Aorta (tissue), 5 donors: ENCODE data around the gene MYADM. TPM values are rescaled to one million over a fixed set of nuclear protein-coding genes. Genes with fewer than 3 reads are reported as not detected.
"Not testable (repeated sequence)": the region's sequence is repeated elsewhere in the genome, so short reads cannot be mapped to it uniquely, and the experiment has no call there.

Experiments used
- ATAC-seq: fragments of 200-7000 bp; cut with Tn5 transposase; one replicate; pipeline ENCODE4 v1.9.1; 2022; ENCODE audit warnings: moderate library complexity; ENCODE audit not compliant: low FRiP score
- DNase-seq, 2 donors: peaks; one replicate each; pipeline ENCODE4 v3.0.0-alpha.2; 2020
- H3K27ac ChIP-seq, 2 donors: one replicate each; pipeline ENCODE4 v1.5.1; 2013; ENCODE audit warnings: low read length in 2 of 2, mild to moderate bottlenecking in 2 of 2, moderate library complexity in 2 of 2, control low read depth in 1 of 2, inconsistent platforms in 1 of 2, low read depth in 1 of 2
- H3K27me3 ChIP-seq, 2 donors: one replicate each; pipeline ENCODE4 v1.6.1; 2013; ENCODE audit warnings: control low read depth in 1 of 2, low read length in 1 of 2, mild to moderate bottlenecking in 1 of 2, moderate library complexity in 1 of 2; ENCODE audit not compliant: insufficient read depth in 2 of 2, control insufficient read depth in 1 of 2
- H3K36me3 ChIP-seq, 2 donors: one replicate each; pipeline ENCODE4 v1.6.1; 2013; ENCODE audit warnings: control low read depth in 1 of 2, low read length in 1 of 2, mild to moderate bottlenecking in 1 of 2; ENCODE audit not compliant: insufficient read depth in 2 of 2, control insufficient read depth in 1 of 2
- H3K4me1 ChIP-seq, 2 donors: one replicate each; pipeline ENCODE4 v1.6.1; 2013; ENCODE audit warnings: low read length in 2 of 2, control low read depth in 1 of 2, mild to moderate bottlenecking in 1 of 2, moderate library complexity in 1 of 2; ENCODE audit not compliant: insufficient read depth in 2 of 2, control insufficient read depth in 1 of 2
- H3K4me3 ChIP-seq, 2 donors: one replicate each; pipeline ENCODE4 v1.5.1; 2013; ENCODE audit warnings: low read length in 2 of 2, control low read depth in 1 of 2, mild to moderate bottlenecking in 1 of 2
- H3K9me3 ChIP-seq: one replicate; pipeline ENCODE4 v1.6.1; 2013; ENCODE audit warnings: mild to moderate bottlenecking, low read length; ENCODE audit not compliant: control insufficient read depth
- WGBS, 2 donors: extraction: QIAGEN DNeasy Blood & Tissue Kit; methylation state at CpG; one replicate each; pipeline ENCODE4 v1.1.7; 2013; 5-methylcytosine and 5-hydroxymethylcytosine counted together
- intact Hi-C, 2 donors: fragments of 100-400 bp; cut with DNase I; formaldehyde crosslinking; loops; one replicate each; pipeline versions ENCODE4 v1.14.2 to v1.15.0; 2022
- polyA plus RNA-seq, 2 donors: library from polyadenylated mRNA; stranded (reverse); fragments of 200-250 nt; gene quantifications; one replicate each; pipeline ENCODE4 v1.2.3, GENCODE V29; 2013
- total RNA-seq, 2 donors: library from RNA; stranded (reverse); fragmentation: NEBNext Ultra II Directional; extraction: Animal tissue kit (Norgen Biotek cat#: 25700); gene quantifications; one replicate each; pipeline ENCODE4 v1.2.1, GENCODE V29; 2021
- donor health status: healthy with polysubstance abuse.
- donor health status: Bipolar disorder and iron deficiency.
- donor health status: DM: no; HTN: no; CAD: no.
- donor health status: DM: no; HTN: no; CAD: no.
- donor health status: DM: yes; HTN: yes; CAD: no.

Gene MYADM
- total and polyA plus RNA-seq, 4 donors: 59.2 to 377 (median 184) TPM

GRCh38 chr19:53838446-53838845 lies 29.2 kb upstream of the MYADM start:
- H3K27ac ChIP-seq, H3K4me3 ChIP-seq, DNase-seq, intact Hi-C loops, H3K36me3 ChIP-seq, H3K4me1 ChIP-seq, H3K9me3 ChIP-seq, H3K27me3 ChIP-seq, ATAC-seq: not testable (repeated sequence)
- WGBS, 2 donors: 62 to 66% methylated on average over 5 of the region's 5 CpGs

GRCh38 chr19:53840241-53840640 lies 27.4 kb upstream of the MYADM start:
- intact Hi-C loops: loop anchor here (5.0 to 10.0 kb wide), 2 partner anchors 182 to 265 kb away; partner anchors contain the start of genes NDUFA3 (in 1 of the 2) and OSCAR (in 1 of the 2)
- DNase-seq, H3K27ac ChIP-seq, H3K36me3 ChIP-seq, H3K27me3 ChIP-seq, H3K4me3 ChIP-seq, H3K9me3 ChIP-seq, H3K4me1 ChIP-seq, ATAC-seq: not testable (repeated sequence)
- WGBS, 2 donors: 90 to 97% methylated on average over 12 of the region's 12 CpGs

GRCh38 chr19:53840914-53841313 lies 26.8 kb upstream of the MYADM start:
- DNase-seq, H3K4me3 ChIP-seq, H3K9me3 ChIP-seq, ATAC-seq, H3K27me3 ChIP-seq, H3K27ac ChIP-seq, H3K4me1 ChIP-seq, H3K36me3 ChIP-seq: not testable (repeated sequence)
- 63 to 64% methylated on average over 4 of the region's 4 CpGs for WGBS, 2 donors
- intact Hi-C loops: loop anchor here (5.0 to 10.0 kb wide), 2 partner anchors 181 to 264 kb away; partner anchors contain the start of genes NDUFA3 (in 1 of the 2) and OSCAR (in 1 of the 2)

GRCh38 chr19:53844849-53845246 lies 22.8 kb upstream of the MYADM start:
- Histone ChIP-seq H3K9me3 (no peaks in the 10 kb centered on the region), H3K4me3 (no peak overlapping the region), H3K4me1 (no peaks in the 10 kb centered on the region), H3K27me3 (no peaks in the 10 kb centered on the region), H3K27ac (no peak overlapping the region), H3K36me3 (no peaks in the 10 kb centered on the region)
- 88 to 90% methylated on average over 9 of the region's 9 CpGs for WGBS, 2 donors
- intact Hi-C loops: loop anchor here (5.0 to 10.0 kb wide), 2 partner anchors 177 to 260 kb away; partner anchors contain the start of genes NDUFA3 (in 1 of the 2) and OSCAR (in 1 of the 2)
- DNase-seq: no peak
- ATAC-seq: no peak

- intact Hi-C loops: loop anchor here in 1 of 2 donors (10.0 kb wide), 1 partner anchor 257 kb away; the partner anchor contains the start of genes NDUFA3 and OSCAR
- Histone ChIP-seq H3K27ac (no peak overlapping the region), H3K4me3 (no peak overlapping the region), H3K4me1 (no peaks in the 10 kb centered on the region), H3K27me3 (no peaks in the 10 kb centered on the region), H3K36me3 (no peaks in the 10 kb centered on the region), H3K9me3 (no peaks in the 10 kb centered on the region)
- ATAC-seq: no peak
- DNase-seq: no peak
- WGBS, 2 donors: 28 to 30% methylated on average over 8 of the region's 8 CpGs
These were observed 20.1 kb upstream of the MYADM start for GRCh38 chr19:53847555-53847954.

- Histone ChIP-seq H3K27ac (no peak overlapping the region), H3K9me3 (no peaks in the 10 kb centered on the region)
- ATAC-seq: peak; percentile 19
These were observed 18.4 kb upstream of the MYADM start for GRCh38 chr19:53849237-53849676.

GRCh38 chr19:53853707-53854106 lies 14.0 kb upstream of the MYADM start:
- no peak overlapping the region for H3K4me3 ChIP-seq
- H3K27me3 ChIP-seq: no peaks in the 10 kb centered on the region
- H3K27ac ChIP-seq: no peak overlapping the region
- DNase-seq (no peak), ATAC-seq (no peak)
- WGBS, 2 donors: 89 to 94% methylated on average over 2 of the region's 2 CpGs
- no peaks in the 10 kb centered on the region for H3K36me3 ChIP-seq
- intact Hi-C loops: no loop called here
- no peaks in the 10 kb centered on the region for H3K4me1 ChIP-seq
- H3K9me3 ChIP-seq: no peaks in the 10 kb centered on the region

More at GRCh38 chr19:53849237-53849676, 18.4 kb upstream of the MYADM start:
- H3K4me1 ChIP-seq: no peaks in the 10 kb centered on the region
- intact Hi-C loops: loop anchor here in 1 of 2 donors (10.0 kb wide), 1 partner anchor 256 kb away; the partner anchor contains the start of genes NDUFA3 and OSCAR
- WGBS, 2 donors: 39 to 41% methylated on average over 11 of the region's 11 CpGs
- no peak for DNase-seq
- H3K27me3 ChIP-seq: no peaks in the 10 kb centered on the region
- no peak overlapping the region for H3K4me3 ChIP-seq
- no peaks in the 10 kb centered on the region for H3K36me3 ChIP-seq

- WGBS, 2 donors: 75 to 76% methylated on average over 6 of the region's 6 CpGs
- no peak for ATAC-seq
These were observed 3.3 kb upstream of the MYADM start for GRCh38 chr19:53864308-53864836.

GRCh38 chr19:53865523-53865917 lies 2.2 kb upstream of the MYADM start:
- no peaks in the 10 kb centered on the region for H3K27me3 ChIP-seq
- DNase-seq (no peak), ATAC-seq (no peak)
- H3K9me3 ChIP-seq: no peaks in the 10 kb centered on the region
- intact Hi-C loops: loop anchor here (5.0 to 10.0 kb wide), 5 partner anchors 249 to 1249 kb away; partner anchors contain the start of genes TSEN34 (in 2 of the 2), LENG8 (in 1 of the 2), PPP1R12C (in 1 of the 2) and PRPF31 (in 1 of the 2)
- H3K27ac ChIP-seq: peak overlapping the region in 1 of 2 donors; percentile 4
- H3K36me3 ChIP-seq: no peaks in the 10 kb centered on the region
- H3K4me3 ChIP-seq: no peak overlapping the region
- H3K4me1 ChIP-seq: no peaks in the 10 kb centered on the region
- 59 to 63% methylated on average over 9 of the region's 9 CpGs for WGBS, 2 donors

More at GRCh38 chr19:53864308-53864836, 3.3 kb upstream of the MYADM start:
- H3K27me3 ChIP-seq: no peaks in the 10 kb centered on the region
- intact Hi-C loops: loop anchor here (10.0 kb wide), 4 partner anchors 250 to 1250 kb away; partner anchors contain the start of genes LENG8 (in 1 of the 2), PPP1R12C (in 1 of the 2), PRPF31 (in 1 of the 2) and TFPT (in 1 of the 2)
- H3K4me1 ChIP-seq: no peaks in the 10 kb centered on the region
- no peaks in the 10 kb centered on the region for H3K9me3 ChIP-seq
- no peak overlapping the region for H3K4me3 ChIP-seq
- DNase-seq: no peak
- H3K36me3 ChIP-seq: no peaks in the 10 kb centered on the region
- H3K27ac ChIP-seq: no peak overlapping the region
